ENCODE data around the gene TLE7. TPM values are rescaled to one million over a fixed set of nuclear protein-coding genes. Genes with fewer than 3 reads are reported as not detected.

The TLE7 gene
- polyA plus RNA-seq, 1 donor, result not detected

Other genes starting within 250 kb of the TLE7 start
- 3.2 TPM for gene HYDIN, start 211.3 kb downstream of the TLE7 start, polyA plus RNA-seq
- 34.9 TPM for gene CMTR2, start 152.7 kb downstream of the TLE7 start, polyA plus RNA-seq
- gene CALB2, start 83.3 kb downstream of the TLE7 start, polyA plus RNA-seq, result 1.5 TPM
- gene ZNF23, start 20.2 kb upstream of the TLE7 start, polyA plus RNA-seq, result 11.6 TPM
- gene ZNF19, start 47.3 kb upstream of the TLE7 start, polyA plus RNA-seq, result 8.1 TPM
- 0.12 TPM for gene CHST4, start 84.4 kb upstream of the TLE7 start, polyA plus RNA-seq
- gene TAT, start 135.0 kb upstream of the TLE7 start, polyA plus RNA-seq, result 0.22 TPM
- gene MARVELD3, start 184.1 kb upstream of the TLE7 start, polyA plus RNA-seq, result 67.3 TPM

All from large intestine (tissue), 1 donor.